GM12878 (cell line): ENCODE results near the gene IGFBP2.

Source experiments
- EP300 ChIP-seq, 2 experiments: fragments of 150-350 bp in 1 of 2; IDR thresholded peaks; 2 replicates each; pipeline ENCODE4 v1.6.1; 2011 to 2012; ENCODE audit warnings: low read depth in 2 of 2, low read length in 2 of 2, borderline replicate concordance in 1 of 2, improper control_type of control experiment in 1 of 2, inconsistent platforms in 1 of 2; ENCODE audit not compliant: control insufficient read depth in 1 of 2
- NFIC ChIP-seq: IDR thresholded peaks from 2 replicates; pipeline ENCODE4 v1.6.1; 2012; ENCODE audit warnings: low read depth, mild to moderate bottlenecking, inconsistent platforms, low read length, moderate library complexity
- NFYB ChIP-seq: IDR thresholded peaks from 2 replicates; pipeline ENCODE4 v1.6.1; 2011; ENCODE audit warnings: low read depth, mild to moderate bottlenecking, low read length, improper control_type of control experiment, moderate library complexity; ENCODE audit not compliant: insufficient read depth
- POLR2A ChIP-seq: IDR thresholded peaks from 2 replicates; pipeline ENCODE4 v1.6.1; 2011; ENCODE audit warnings: low read depth, mild to moderate bottlenecking, low read length
- SREBF2 ChIP-seq: IDR thresholded peaks from 2 replicates; pipeline ENCODE4 v1.6.1; 2012; ENCODE audit warnings: mild to moderate bottlenecking, low read length
- TCF7 ChIP-seq: IDR thresholded peaks from 2 replicates; pipeline ENCODE4 v1.6.1; 2014; ENCODE audit warnings: antibody characterized with exemption, borderline replicate concordance
- TF ChIP-seq, protein P1 (sequence below): IDR thresholded peaks from 2 replicates; pipeline ENCODE4 v1.6.1; 2011; ENCODE audit warnings: low read depth, low read length, improper control_type of control experiment, borderline replicate concordance
- TF ChIP-seq, protein P2 (sequence below), 3 experiments: IDR thresholded peaks in 2 of 3; conservative IDR thresholded peaks in 1 of 3; 2 replicates each; pipeline ENCODE4 v1.5.1; 2011; ENCODE audit warnings: low read depth in 3 of 3, low read length in 3 of 3, mild to moderate bottlenecking in 3 of 3, control low read depth in 2 of 3, moderate library complexity in 2 of 3, inconsistent platforms in 1 of 3, mixed read lengths in 1 of 3; ENCODE audit not compliant: control insufficient read depth in 2 of 3, insufficient read depth in 1 of 3; ENCODE audit errors: extremely low read depth in 1 of 3
- TF ChIP-seq, protein P3 (sequence below): IDR thresholded peaks from 2 replicates; pipeline ENCODE4 v1.6.1; 2012; ENCODE audit warnings: mild to moderate bottlenecking, low read depth, low read length

DNA sequence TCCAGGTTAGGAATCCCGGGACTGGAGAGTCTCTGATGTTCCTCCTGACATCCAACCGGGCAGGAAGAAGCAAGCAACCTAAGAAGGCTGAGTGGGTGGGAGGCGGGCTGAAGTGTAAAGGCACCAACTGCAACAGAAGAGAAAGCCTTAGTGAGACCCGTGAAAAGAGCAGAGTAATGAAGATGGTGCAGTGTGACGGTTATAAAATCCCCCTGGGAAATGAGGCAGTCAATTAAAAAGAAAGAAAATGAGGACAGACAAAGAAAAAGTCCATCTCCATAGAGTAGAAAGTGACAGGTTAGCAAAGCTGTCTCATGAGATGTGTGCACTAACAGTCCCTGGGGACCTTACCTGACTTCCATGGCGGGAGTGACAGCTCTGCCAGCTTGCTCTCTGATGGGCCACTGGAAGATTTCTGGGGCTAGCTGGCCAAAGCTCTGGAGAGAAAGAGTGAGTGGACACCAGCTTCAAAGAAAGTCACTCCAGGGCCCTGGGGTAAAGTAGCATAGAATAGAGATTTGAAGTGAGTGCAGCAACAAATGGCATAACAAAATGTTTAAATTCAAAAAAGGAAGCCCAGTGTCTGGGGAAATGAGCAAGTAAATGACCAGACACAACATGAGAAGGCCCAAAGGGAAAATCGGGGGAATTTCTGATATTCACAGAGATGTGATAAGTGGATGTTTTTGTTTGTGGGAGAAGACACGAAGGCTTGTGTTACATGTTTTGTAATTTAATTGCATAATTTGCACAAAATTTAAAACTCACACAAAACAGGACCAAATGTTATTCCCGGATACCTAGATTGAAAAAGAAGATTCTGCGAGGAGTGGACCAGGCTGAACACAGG is 44.1 kb upstream of the IGFBP2 start:
- TF ChIP-seq POLR2A: no peak
- TF ChIP-seq TCF7: no peak
- TF ChIP-seq NFYB: no peak
- no peak for TF ChIP-seq EP300 (IDR thresholded peaks at IDR 0.05; ENCODE audit: borderline replicate concordance in 1 of 2, control insufficient read depth in 1 of 2, low read depth in 2 of 2, low read length in 2 of 2)
- TF ChIP-seq, protein P1, sequence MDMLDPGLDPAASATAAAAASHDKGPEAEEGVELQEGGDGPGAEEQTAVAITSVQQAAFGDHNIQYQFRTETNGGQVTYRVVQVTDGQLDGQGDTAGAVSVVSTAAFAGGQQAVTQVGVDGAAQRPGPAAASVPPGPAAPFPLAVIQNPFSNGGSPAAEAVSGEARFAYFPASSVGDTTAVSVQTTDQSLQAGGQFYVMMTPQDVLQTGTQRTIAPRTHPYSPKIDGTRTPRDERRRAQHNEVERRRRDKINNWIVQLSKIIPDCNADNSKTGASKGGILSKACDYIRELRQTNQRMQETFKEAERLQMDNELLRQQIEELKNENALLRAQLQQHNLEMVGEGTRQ: no peak
- no peak for TF ChIP-seq NFIC
- TF ChIP-seq, protein P2, sequence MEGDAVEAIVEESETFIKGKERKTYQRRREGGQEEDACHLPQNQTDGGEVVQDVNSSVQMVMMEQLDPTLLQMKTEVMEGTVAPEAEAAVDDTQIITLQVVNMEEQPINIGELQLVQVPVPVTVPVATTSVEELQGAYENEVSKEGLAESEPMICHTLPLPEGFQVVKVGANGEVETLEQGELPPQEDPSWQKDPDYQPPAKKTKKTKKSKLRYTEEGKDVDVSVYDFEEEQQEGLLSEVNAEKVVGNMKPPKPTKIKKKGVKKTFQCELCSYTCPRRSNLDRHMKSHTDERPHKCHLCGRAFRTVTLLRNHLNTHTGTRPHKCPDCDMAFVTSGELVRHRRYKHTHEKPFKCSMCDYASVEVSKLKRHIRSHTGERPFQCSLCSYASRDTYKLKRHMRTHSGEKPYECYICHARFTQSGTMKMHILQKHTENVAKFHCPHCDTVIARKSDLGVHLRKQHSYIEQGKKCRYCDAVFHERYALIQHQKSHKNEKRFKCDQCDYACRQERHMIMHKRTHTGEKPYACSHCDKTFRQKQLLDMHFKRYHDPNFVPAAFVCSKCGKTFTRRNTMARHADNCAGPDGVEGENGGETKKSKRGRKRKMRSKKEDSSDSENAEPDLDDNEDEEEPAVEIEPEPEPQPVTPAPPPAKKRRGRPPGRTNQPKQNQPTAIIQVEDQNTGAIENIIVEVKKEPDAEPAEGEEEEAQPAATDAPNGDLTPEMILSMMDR (IDR thresholded peaks at IDR 0.05 in 2 of 3, conservative IDR thresholded peaks at IDR 0.05 in 1 of 3; ENCODE audit: control insufficient read depth in 2 of 3, extremely low read depth in 1 of 3, insufficient read depth in 1 of 3, low read depth in 3 of 3, low read length in 3 of 3): no peak
- TF ChIP-seq, protein P3, sequence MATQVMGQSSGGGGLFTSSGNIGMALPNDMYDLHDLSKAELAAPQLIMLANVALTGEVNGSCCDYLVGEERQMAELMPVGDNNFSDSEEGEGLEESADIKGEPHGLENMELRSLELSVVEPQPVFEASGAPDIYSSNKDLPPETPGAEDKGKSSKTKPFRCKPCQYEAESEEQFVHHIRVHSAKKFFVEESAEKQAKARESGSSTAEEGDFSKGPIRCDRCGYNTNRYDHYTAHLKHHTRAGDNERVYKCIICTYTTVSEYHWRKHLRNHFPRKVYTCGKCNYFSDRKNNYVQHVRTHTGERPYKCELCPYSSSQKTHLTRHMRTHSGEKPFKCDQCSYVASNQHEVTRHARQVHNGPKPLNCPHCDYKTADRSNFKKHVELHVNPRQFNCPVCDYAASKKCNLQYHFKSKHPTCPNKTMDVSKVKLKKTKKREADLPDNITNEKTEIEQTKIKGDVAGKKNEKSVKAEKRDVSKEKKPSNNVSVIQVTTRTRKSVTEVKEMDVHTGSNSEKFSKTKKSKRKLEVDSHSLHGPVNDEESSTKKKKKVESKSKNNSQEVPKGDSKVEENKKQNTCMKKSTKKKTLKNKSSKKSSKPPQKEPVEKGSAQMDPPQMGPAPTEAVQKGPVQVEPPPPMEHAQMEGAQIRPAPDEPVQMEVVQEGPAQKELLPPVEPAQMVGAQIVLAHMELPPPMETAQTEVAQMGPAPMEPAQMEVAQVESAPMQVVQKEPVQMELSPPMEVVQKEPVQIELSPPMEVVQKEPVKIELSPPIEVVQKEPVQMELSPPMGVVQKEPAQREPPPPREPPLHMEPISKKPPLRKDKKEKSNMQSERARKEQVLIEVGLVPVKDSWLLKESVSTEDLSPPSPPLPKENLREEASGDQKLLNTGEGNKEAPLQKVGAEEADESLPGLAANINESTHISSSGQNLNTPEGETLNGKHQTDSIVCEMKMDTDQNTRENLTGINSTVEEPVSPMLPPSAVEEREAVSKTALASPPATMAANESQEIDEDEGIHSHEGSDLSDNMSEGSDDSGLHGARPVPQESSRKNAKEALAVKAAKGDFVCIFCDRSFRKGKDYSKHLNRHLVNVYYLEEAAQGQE: no peak
- TF ChIP-seq SREBF2: no peak
